Measurements from ENCODE around the gene NHERF1.

DNA sequence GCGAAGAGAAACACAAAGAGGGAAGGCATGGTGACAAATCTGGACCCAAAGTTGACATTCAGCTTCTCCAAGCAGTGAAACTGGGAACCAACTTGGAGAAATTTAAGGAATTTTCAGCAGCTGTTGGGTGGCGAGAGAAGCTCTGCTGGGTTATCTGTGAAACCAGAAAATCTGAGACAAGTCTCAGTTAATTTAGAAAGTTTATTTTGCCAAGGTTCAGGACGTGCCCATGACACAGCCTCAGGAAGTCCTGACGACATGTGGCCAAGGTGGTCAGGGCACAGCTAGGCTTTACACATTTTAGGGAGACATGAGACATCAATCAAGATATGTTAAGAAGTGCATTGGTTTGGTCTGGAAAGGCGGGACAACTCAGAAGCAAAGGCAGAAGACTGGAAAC is 24.5 kb upstream of the NHERF1 start:
- TF ChIP-seq, protein P1, sequence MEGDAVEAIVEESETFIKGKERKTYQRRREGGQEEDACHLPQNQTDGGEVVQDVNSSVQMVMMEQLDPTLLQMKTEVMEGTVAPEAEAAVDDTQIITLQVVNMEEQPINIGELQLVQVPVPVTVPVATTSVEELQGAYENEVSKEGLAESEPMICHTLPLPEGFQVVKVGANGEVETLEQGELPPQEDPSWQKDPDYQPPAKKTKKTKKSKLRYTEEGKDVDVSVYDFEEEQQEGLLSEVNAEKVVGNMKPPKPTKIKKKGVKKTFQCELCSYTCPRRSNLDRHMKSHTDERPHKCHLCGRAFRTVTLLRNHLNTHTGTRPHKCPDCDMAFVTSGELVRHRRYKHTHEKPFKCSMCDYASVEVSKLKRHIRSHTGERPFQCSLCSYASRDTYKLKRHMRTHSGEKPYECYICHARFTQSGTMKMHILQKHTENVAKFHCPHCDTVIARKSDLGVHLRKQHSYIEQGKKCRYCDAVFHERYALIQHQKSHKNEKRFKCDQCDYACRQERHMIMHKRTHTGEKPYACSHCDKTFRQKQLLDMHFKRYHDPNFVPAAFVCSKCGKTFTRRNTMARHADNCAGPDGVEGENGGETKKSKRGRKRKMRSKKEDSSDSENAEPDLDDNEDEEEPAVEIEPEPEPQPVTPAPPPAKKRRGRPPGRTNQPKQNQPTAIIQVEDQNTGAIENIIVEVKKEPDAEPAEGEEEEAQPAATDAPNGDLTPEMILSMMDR (IDR thresholded peaks at IDR 0.05) = no peak
- TF ChIP-seq POLR2AphosphoS5 (IDR thresholded peaks at IDR 0.05) (no peak), POLR2A (IDR thresholded peaks at IDR 0.05) (no peak), EP300 (IDR thresholded peaks at IDR 0.05) (no peak)

Measured in suprapubic skin (tissue), 4 donors.